A673 (cell line): Measurements from ENCODE around the gene TMEM161B.

Source experiments
- EZH2 ChIP-seq: fragments of 200-600 bp; sonication (generic); IDR thresholded peaks from 2 replicates; pipeline ENCODE4 v1.6.1; 2017; ENCODE audit warnings: borderline replicate concordance, low read depth, mild to moderate bottlenecking, mixed read lengths, antibody characterized with exemption, low read length; ENCODE audit not compliant: poor library complexity, severe bottlenecking
- TF ChIP-seq, protein P1 (sequence below): fragments of 300-800, 200-600 bp; sonication (generic); conservative IDR thresholded peaks from 2 replicates; pipeline ENCODE4 v1.5.1; 2017; ENCODE audit warnings: low read depth, mild to moderate bottlenecking, antibody characterized with exemption, low read length, moderate library complexity, mixed read lengths

DNA sequence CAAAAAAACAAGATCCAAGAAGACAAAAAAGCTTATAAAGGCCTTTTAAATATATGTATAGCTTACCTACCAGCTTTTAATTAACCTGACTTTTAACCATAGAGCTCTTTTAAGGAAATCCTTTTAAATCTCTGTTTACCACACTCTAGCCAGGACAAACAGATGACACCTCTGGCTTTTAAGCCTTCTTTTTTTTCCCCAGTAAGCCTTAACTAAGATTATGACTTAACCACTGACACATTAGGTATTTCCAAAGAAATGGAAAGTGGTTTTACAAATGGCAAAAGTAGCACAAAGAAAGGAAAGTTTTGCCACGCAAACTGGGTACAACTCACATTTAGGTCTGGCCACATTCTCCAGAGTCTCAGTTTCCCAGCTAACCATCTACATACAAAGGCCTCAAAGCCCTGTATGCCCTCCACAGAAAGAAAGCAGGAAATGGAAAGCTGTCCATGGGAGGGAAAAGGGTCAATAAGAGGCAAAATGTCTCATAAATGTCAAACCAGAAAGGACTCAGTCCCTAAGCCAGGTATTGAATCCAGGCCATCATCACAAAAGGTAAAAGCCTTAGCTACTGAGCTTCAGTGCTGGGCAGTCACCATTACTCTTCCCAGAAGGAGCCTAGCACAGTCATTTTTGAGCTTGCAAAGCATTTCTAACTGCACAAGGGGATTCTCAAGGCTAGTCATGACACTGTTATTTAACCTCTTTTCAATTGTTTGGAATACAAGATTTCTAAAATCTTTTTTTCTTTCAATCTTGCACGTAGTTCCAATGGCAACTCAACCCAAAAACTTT, 19.7 kb downstream of the TMEM161B start:
- no peak for TF ChIP-seq EZH2
- TF ChIP-seq, protein P1, sequence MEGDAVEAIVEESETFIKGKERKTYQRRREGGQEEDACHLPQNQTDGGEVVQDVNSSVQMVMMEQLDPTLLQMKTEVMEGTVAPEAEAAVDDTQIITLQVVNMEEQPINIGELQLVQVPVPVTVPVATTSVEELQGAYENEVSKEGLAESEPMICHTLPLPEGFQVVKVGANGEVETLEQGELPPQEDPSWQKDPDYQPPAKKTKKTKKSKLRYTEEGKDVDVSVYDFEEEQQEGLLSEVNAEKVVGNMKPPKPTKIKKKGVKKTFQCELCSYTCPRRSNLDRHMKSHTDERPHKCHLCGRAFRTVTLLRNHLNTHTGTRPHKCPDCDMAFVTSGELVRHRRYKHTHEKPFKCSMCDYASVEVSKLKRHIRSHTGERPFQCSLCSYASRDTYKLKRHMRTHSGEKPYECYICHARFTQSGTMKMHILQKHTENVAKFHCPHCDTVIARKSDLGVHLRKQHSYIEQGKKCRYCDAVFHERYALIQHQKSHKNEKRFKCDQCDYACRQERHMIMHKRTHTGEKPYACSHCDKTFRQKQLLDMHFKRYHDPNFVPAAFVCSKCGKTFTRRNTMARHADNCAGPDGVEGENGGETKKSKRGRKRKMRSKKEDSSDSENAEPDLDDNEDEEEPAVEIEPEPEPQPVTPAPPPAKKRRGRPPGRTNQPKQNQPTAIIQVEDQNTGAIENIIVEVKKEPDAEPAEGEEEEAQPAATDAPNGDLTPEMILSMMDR, result no peak
